Measurements from ENCODE around the gene EHD4.

Gene EHD4

DNA sequence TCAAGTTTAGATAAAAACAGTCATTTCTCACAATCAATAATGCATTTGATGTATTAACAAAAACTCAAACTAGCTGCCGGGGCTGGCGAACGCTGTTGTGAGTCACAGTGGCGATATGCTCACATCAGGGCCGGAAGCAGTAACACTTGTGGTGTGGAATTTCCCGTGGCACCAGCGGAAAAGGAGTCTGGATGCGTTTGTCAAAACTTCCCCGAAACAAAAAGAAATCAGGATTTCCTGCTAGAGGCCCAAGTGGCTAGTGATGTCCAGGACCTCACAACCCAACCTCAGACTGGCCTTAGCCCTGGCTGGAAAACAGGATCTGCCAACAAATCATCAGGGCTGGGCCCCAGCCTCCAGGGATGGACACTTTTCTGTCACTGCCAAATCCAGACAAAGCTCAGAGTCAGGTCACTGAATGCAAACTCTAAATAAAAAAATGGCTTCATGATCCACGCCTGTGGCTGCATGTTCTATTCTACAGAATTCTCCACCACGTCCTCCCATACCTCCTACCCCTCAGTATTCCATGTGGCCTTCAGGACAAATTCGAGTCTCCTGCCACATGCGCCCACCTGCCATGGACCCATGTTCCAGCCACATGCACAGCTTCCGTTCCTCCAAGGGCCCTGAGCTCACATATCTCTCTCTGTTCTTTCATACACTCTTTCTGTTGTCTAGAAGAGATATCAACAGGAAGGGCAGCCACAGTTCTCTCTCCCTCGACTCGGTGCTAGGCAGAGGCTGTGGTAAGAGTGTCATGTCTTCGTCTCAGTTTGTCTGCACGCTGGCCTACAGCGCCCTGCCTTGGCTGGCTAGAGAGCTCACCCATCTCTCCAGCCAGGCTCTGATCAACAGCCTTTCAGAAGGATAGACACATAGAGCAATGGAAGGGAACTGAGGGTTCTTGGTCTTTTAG is 35.4 kb downstream of the EHD4 start:
- H3K4me1 ChIP-seq (ENCODE audit: control insufficient read depth, insufficient read depth, low read length) = peaks cover 13% of the 10 kb centered on the region
- H3K4me3 ChIP-seq (ENCODE audit: low read depth, low read length) = no peak overlapping the region
- H3K27me3 ChIP-seq (ENCODE audit: control insufficient read depth, insufficient read depth, low read length) = no peaks in the 10 kb centered on the region
- no peak overlapping the region for H3K9ac ChIP-seq (ENCODE audit: low read depth, low read length)
- H3K9me3 ChIP-seq (ENCODE audit: control insufficient read depth, insufficient read depth, low read length) = no peaks in the 10 kb centered on the region
- H3K36me3 ChIP-seq (ENCODE audit: control insufficient read depth, insufficient read depth, low read length) = peaks cover 9% of the 10 kb centered on the region

DNA sequence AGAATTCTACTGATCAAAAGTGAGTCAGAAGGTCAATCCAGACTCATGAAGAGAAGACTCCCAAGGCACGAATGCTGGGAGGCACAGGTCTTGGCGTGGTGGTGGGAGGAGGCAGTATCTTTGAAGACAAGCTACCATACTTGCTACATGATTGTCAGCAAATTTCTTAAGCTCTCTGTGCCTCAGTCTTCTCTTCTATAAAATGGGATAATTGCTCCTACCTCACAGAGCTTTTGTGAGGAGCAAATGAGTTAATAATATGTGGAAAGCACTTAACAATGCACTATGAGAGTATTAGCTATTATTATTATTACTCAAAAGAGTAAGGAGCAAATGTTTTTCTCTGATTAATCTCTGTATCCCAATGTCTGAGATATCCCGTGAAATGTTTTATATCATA is 36.2 kb downstream of the EHD4 start:
- no peak overlapping the region for H3K4me3 ChIP-seq (ENCODE audit: low read depth, low read length)
- H3K4me1 ChIP-seq (ENCODE audit: control insufficient read depth, insufficient read depth, low read length) = peaks cover 13% of the 10 kb centered on the region
- H3K36me3 ChIP-seq (ENCODE audit: control insufficient read depth, insufficient read depth, low read length) = peaks cover 9% of the 10 kb centered on the region
- H3K27me3 ChIP-seq (ENCODE audit: control insufficient read depth, insufficient read depth, low read length) = no peaks in the 10 kb centered on the region
- H3K9ac ChIP-seq (ENCODE audit: low read depth, low read length) = no peak overlapping the region
- no peaks in the 10 kb centered on the region for H3K9me3 ChIP-seq (ENCODE audit: control insufficient read depth, insufficient read depth, low read length)

DNA sequence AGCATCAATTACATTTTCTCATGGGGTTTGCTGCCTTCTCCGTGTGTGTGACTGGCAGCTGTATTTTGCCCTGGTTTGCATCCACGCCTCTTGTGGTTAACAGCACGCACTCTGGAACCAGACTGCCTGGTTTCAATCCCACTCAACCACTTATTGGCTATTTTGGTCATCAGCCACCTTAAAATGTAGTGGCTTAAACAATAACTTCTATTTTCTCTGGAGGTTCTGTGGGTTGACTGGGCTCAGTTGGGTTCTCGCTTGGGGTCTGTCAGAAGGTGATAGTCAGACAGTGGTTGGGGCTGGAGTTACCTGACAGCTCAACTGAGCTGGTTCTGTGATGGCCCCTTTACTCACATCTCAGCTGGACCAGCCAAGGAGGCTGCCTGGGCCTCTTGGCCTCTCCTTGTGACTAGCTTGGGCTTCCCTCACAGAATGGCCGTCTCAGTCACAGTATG is 36.8 kb downstream of the EHD4 start:
- no peak overlapping the region for H3K9ac ChIP-seq (ENCODE audit: low read depth, low read length)

DNA sequence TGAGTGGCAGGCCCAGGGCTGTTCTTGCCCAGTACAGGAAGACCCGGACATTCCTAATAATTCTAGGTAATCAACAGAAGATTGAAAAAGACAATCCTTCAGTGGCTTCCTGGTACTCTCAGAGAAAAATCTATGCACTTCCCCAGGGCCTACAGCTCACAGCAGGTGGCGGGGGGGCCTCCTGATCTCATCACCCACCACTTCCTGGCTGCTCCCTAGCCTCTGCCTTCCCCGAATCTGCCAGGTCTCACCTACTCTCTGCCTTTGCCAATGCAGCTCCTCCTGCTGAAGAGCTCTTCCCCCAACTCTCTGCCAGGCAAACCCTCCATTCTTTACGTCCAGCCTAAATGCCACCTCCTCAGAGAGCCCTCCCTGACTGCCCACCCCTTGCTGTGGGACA is 37.5 kb downstream of the EHD4 start:
- H3K4me3 ChIP-seq (ENCODE audit: low read depth, low read length) = no peak overlapping the region
- peaks cover 13% of the 10 kb centered on the region for H3K4me1 ChIP-seq (ENCODE audit: control insufficient read depth, insufficient read depth, low read length)
- peaks cover 6% of the 10 kb centered on the region for H3K36me3 ChIP-seq (ENCODE audit: control insufficient read depth, insufficient read depth, low read length)
- H3K9me3 ChIP-seq (ENCODE audit: control insufficient read depth, insufficient read depth, low read length) = no peaks in the 10 kb centered on the region
- no peaks in the 10 kb centered on the region for H3K27me3 ChIP-seq (ENCODE audit: control insufficient read depth, insufficient read depth, low read length)
- H3K9ac ChIP-seq (ENCODE audit: low read depth, low read length) = no peak overlapping the region

More for the DNA sequence above, 36.8 kb downstream of the EHD4 start:
- H3K9me3 ChIP-seq (ENCODE audit: control insufficient read depth, insufficient read depth, low read length) = no peaks in the 10 kb centered on the region
- H3K27me3 ChIP-seq (ENCODE audit: control insufficient read depth, insufficient read depth, low read length) = no peaks in the 10 kb centered on the region
- peaks cover 8% of the 10 kb centered on the region for H3K36me3 ChIP-seq (ENCODE audit: control insufficient read depth, insufficient read depth, low read length)
- H3K4me3 ChIP-seq (ENCODE audit: low read depth, low read length) = no peak overlapping the region
- peaks cover 13% of the 10 kb centered on the region for H3K4me1 ChIP-seq (ENCODE audit: control insufficient read depth, insufficient read depth, low read length)

DNA sequence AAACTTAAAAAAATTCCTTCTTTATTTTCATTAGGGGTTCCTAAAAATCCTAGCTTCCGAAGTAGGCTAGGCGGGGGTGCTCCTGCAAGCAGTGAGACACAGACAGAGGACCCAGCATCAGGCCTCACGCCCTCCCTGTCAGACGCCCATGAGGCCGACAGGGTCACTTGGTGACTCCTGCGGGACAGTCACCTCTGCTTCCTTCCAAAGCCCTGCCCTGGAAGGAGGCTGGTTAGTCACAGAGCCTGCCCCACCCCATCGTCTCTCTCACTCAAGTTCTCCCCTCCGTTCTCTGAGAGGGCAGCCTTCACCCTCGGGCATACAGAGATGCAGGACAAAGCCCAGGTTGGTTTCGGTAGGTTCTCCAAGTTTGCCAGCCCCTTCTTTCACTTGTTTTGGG is 38.6 kb downstream of the EHD4 start:
- no peaks in the 10 kb centered on the region for H3K27me3 ChIP-seq (ENCODE audit: control insufficient read depth, insufficient read depth, low read length)
- H3K9ac ChIP-seq (ENCODE audit: low read depth, low read length) = no peak overlapping the region
- H3K36me3 ChIP-seq (ENCODE audit: control insufficient read depth, insufficient read depth, low read length) = peaks cover 6% of the 10 kb centered on the region
- peaks cover 18% of the 10 kb centered on the region for H3K4me1 ChIP-seq (ENCODE audit: control insufficient read depth, insufficient read depth, low read length)
- no peaks in the 10 kb centered on the region for H3K9me3 ChIP-seq (ENCODE audit: control insufficient read depth, insufficient read depth, low read length)
- H3K4me3 ChIP-seq (ENCODE audit: low read depth, low read length) = no peak overlapping the region

DNA sequence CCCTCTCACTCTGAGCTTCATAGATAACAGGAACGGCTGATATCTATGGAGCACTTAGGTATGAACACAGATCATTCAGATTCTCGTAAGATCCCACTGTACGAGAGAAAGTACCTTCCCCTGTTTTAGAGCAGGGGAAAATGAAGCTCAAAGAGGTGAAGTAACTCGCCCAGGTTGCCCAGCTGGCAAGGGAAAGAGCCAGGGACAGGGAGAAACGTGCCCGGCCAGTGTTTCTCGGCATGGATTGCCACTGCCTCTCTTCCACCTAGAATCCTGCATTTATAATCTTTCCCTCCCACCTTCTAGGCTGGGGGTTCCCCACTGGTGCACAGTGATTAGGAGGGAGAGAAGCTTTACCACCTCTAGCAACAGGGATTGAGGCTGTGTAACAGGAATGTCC is 39.0 kb downstream of the EHD4 start:
- H3K4me3 ChIP-seq (ENCODE audit: low read depth, low read length) = no peak overlapping the region
- H3K27me3 ChIP-seq (ENCODE audit: control insufficient read depth, insufficient read depth, low read length) = no peaks in the 10 kb centered on the region
- H3K4me1 ChIP-seq (ENCODE audit: control insufficient read depth, insufficient read depth, low read length) = peaks cover 20% of the 10 kb centered on the region
- no peaks in the 10 kb centered on the region for H3K9me3 ChIP-seq (ENCODE audit: control insufficient read depth, insufficient read depth, low read length)
- H3K36me3 ChIP-seq (ENCODE audit: control insufficient read depth, insufficient read depth, low read length) = peaks cover 6% of the 10 kb centered on the region
- no peak overlapping the region for H3K9ac ChIP-seq (ENCODE audit: low read depth, low read length)

DNA sequence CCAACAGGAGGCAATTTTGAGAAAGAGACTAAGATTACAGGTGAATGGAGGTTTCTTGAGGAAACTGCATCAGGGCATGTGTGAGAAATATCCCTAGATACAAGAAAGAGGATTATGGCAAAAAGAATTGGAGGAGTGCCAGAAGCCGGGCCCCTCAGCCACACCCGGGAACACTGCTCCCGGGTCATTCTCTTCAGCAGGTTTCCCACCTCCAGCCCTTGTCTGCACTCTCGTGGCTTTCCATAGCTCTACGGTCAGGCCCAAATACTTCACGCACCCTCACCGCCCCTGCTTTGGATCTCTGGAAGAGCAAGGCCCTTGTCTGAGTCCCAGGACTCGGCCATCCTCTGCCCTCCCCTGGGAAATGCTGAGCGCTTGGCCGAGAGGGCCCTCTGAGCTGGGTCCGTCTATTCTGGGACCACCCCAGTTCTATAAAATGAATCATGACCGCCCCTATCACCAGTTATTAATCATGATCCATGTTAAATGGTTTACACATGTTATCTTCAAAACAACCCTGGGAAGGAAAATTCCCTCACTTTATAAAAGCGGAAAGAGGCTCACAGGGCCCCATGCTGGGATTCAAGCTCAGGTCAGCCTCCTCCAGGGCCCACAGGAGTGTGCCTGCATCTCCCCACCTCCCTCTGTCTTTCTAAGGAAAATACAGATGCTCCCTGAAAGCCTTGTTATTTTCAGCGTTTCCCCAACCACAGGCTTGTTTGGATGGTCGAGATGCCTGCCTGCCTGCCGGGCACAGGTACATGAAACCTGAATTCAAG is 39.7 kb downstream of the EHD4 start:
- Histone ChIP-seq H3K9ac (ENCODE audit: low read depth, low read length) (no peak overlapping the region), H3K4me1 (ENCODE audit: control insufficient read depth, insufficient read depth, low read length) (peaks cover 20% of the 10 kb centered on the region), H3K27me3 (ENCODE audit: control insufficient read depth, insufficient read depth, low read length) (no peaks in the 10 kb centered on the region), H3K4me3 (ENCODE audit: low read depth, low read length) (no peak overlapping the region), H3K9me3 (ENCODE audit: control insufficient read depth, insufficient read depth, low read length) (no peaks in the 10 kb centered on the region), H3K36me3 (ENCODE audit: control insufficient read depth, insufficient read depth, low read length) (peaks cover 6% of the 10 kb centered on the region)

DNA sequence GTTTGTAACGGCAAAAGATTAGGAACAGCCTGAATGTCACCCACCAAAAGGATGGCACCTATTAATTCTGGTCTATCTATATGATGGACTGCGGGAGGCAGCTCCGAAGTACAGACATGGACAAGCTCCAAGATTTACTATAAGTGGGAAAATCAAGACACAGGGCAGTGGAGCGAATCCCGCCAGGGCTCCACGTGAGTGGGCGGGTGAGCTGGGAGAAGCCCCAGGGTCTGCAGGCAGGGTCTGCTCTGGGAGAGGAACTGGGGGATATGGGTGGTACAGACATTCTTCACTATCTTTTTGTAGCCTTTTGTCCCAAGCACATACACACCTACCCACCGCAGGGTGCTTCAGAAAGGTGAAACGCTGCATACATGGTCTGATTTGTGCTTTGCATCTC is 40.3 kb downstream of the EHD4 start:
- Histone ChIP-seq H3K4me3 (ENCODE audit: low read depth, low read length) (no peak overlapping the region), H3K9ac (ENCODE audit: low read depth, low read length) (no peak overlapping the region), H3K9me3 (ENCODE audit: control insufficient read depth, insufficient read depth, low read length) (no peaks in the 10 kb centered on the region), H3K27me3 (ENCODE audit: control insufficient read depth, insufficient read depth, low read length) (no peaks in the 10 kb centered on the region), H3K4me1 (ENCODE audit: control insufficient read depth, insufficient read depth, low read length) (peaks cover 20% of the 10 kb centered on the region), H3K36me3 (ENCODE audit: control insufficient read depth, insufficient read depth, low read length) (peaks cover 6% of the 10 kb centered on the region)

DNA sequence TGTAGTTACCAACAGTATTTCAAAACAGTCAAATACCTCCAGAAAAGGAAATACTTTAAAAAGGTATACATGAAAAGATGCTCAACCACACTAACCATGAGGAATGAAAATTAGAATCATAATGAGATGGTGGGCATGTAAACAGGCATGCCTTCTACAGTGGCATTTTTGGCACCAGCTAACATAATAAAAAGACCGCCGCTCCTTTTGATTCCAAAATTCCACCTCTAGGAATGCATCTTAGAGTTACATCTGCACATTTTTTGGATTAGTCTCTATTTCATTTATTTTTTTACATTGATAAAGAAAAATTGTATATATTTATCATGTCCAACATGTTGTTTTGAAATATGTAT is 41.5 kb downstream of the EHD4 start:
- no peak overlapping the region for H3K4me3 ChIP-seq (ENCODE audit: low read depth, low read length)
- H3K27me3 ChIP-seq (ENCODE audit: control insufficient read depth, insufficient read depth, low read length) = no peaks in the 10 kb centered on the region
- no peaks in the 10 kb centered on the region for H3K9me3 ChIP-seq (ENCODE audit: control insufficient read depth, insufficient read depth, low read length)
- H3K4me1 ChIP-seq (ENCODE audit: control insufficient read depth, insufficient read depth, low read length) = peaks cover 20% of the 10 kb centered on the region
- peaks cover 6% of the 10 kb centered on the region for H3K36me3 ChIP-seq (ENCODE audit: control insufficient read depth, insufficient read depth, low read length)
- H3K9ac ChIP-seq (ENCODE audit: low read depth, low read length) = no peak overlapping the region

DNA sequence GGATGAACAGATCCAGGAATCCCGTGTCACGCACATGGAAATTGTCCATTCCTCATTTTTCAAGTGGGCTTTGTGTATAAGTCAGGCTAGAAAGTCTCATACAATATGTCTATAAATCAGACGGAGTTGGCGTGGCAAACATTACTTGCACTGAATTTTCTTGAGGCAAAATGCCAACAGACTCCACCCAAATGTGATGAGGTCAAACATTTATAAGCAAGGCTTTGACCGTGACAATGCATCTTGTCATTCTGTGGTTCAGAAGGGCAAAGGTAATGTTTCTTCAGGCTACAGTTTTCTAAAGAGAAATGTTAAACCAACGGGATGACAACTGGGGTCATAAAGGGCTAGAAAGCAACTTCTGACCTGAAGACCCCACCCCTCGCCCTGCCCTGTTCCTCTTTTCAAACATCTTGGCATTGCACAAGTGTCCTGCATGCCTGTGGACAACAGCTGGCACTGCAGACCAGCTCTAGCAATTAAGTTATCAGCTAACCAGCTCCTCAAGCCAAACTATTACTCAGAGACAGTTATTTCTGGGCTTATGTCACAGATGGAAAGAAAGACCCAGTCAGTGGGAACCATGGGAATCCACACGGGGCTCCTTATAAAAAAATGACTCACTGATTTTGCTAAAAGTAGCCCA is 42.0 kb downstream of the EHD4 start:
- Histone ChIP-seq H3K9ac (ENCODE audit: low read depth, low read length) (no peak overlapping the region), H3K36me3 (ENCODE audit: control insufficient read depth, insufficient read depth, low read length) (peaks cover 6% of the 10 kb centered on the region), H3K27me3 (ENCODE audit: control insufficient read depth, insufficient read depth, low read length) (no peaks in the 10 kb centered on the region), H3K4me3 (ENCODE audit: low read depth, low read length) (no peak overlapping the region), H3K9me3 (ENCODE audit: control insufficient read depth, insufficient read depth, low read length) (no peaks in the 10 kb centered on the region), H3K4me1 (ENCODE audit: control insufficient read depth, insufficient read depth, low read length) (peaks cover 20% of the 10 kb centered on the region)

DNA sequence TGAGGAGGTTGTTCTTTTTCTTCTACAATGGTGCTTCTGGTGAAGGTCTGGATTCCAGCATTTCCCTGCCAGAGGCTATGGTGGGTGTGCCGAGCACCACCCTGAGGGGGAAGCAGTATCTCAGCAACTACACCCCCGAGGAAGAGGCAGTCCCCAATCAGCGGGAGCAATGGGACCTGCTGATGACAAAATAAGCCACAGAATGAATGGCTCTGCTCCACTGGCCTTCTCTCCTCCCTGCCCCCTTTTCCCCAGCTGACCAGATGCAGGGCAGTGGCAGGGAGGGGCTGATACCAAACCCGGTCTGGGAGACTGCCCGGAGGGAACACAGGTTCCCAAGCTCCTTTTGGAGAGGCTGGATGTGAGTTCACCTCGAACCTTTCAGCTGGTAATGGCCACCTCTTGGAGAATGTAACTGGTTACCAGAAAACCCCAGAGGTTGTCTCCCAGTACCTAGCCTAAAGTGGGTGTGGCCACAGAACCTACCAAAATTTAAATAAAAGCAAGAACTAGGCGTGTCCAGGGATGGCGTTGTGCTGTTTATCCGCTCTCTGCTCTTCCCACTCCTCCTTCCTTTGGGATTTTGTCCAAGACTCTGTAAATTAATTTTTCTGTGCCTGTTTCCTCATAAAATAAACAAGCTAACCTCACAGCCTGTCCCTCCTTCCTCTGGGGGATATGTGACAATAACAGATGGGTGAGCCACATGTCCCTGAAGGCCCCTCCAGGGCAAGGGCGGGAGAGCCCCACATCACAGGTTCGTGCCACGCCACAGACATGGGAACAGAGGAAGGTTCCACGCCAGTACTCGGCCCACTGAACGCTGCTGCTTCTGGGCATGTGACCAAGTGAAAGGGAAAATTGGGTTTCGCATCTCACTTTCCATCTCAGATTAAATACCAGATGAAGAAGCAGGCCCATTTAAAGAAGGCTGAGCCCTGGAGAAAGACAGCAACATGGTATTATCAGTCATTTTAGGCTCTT is 43.4 kb downstream of the EHD4 start:
- Histone ChIP-seq H3K27me3 (ENCODE audit: control insufficient read depth, insufficient read depth, low read length) (no peaks in the 10 kb centered on the region), H3K4me1 (ENCODE audit: control insufficient read depth, insufficient read depth, low read length) (peaks cover 16% of the 10 kb centered on the region), H3K4me3 (ENCODE audit: low read depth, low read length) (no peak overlapping the region), H3K9ac (ENCODE audit: low read depth, low read length) (no peak overlapping the region), H3K36me3 (ENCODE audit: control insufficient read depth, insufficient read depth, low read length) (peaks cover 6% of the 10 kb centered on the region), H3K9me3 (ENCODE audit: control insufficient read depth, insufficient read depth, low read length) (no peaks in the 10 kb centered on the region)
